ENCODE results near the gene TRIM2. TPM values are rescaled to one million over a fixed set of nuclear protein-coding genes. Genes with fewer than 3 reads are reported as not detected.

The TRIM2 gene
- polyA plus RNA-seq, 1 of the 3 experiments (the other 2 are of a cell fraction) = 16.4 TPM

DNA sequence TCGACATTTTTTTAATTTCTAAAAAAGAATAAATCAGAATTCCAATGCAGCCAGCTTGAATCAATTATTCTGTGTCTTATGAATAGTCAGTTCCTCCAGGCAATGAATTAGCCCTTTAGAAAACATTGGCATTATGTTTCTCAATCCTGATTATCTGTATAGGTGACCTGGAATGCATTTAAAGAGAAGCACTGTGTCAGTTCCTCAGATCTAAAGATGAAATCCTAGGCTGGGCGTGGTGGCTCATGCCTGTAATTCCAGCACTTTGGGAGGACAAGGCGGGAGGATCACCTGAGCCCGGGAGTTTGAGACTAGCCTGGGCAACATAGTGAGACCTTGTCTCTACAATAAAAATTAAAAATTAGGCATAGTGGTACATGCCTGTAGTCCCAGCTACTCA, 183.7 kb downstream of the TRIM2 start:
- Histone ChIP-seq H3K36me3 (replicated peaks in 1 of 2; ENCODE audit: control insufficient read depth in 1 of 2, insufficient read depth in 2 of 2, low read length in 1 of 2) (no peaks in the 10 kb centered on the region), H3K27ac (ENCODE audit: low read depth in 2 of 2, low read length in 1 of 2) (no peak overlapping the region), H3K9me2 (no peaks in the 10 kb centered on the region), H4K20me1 (ENCODE audit: insufficient read depth) (no peaks in the 10 kb centered on the region), H3F3A (replicated peaks; ENCODE audit: insufficient read depth) (no peaks in the 10 kb centered on the region), H3K9ac (no peak overlapping the region), H3K9me3 (no peaks in the 10 kb centered on the region), H2AFZ (ENCODE audit: low read depth) (no peak overlapping the region), H3K4me1 (ENCODE audit: control insufficient read depth in 1 of 2, insufficient read depth in 2 of 2, low read depth in 1 of 2, low read length in 1 of 2) (peaks cover 2 to 3% of the 10 kb centered on the region in 2 experiments; a peak in 2 of 4 replicates), H3K27me3 (ENCODE audit: insufficient read depth) (no peaks in the 10 kb centered on the region), H3K4me2 (no peak overlapping the region), H3K4me3 (ENCODE audit: low read depth in 2 of 2, low read length in 1 of 2) (no peak overlapping the region), H3K79me2 (ENCODE audit: insufficient read depth) (no peaks in the 10 kb centered on the region; the same call in 1 of the 2 replicates)
- DNase-seq = no peak
- ChIA-PET POLR2A (no interaction called here), CTCF (interaction anchor here (1.0 kb wide), 1 partner anchor 41 kb away, joined by 3 read pairs; no protein-coding TSS in a partner anchor)
- TF ChIP-seq RCOR1 (IDR thresholded peaks at IDR 0.05; ENCODE audit: low read length) = no peak
- TF ChIP-seq SIN3A (IDR thresholded peaks at IDR 0.05; ENCODE audit: borderline replicate concordance, low read depth, low read length) = no peak
- TF ChIP-seq REST (IDR thresholded peaks at IDR 0.05; ENCODE audit: low read depth, low read length) = no peak
- TF ChIP-seq YY1 (IDR thresholded peaks at IDR 0.05; ENCODE audit: low read depth) = no peak
- TF ChIP-seq TEAD4 (IDR thresholded peaks at IDR 0.05; ENCODE audit: borderline replicate concordance, insufficient read depth) = no peak
- no peak for TF ChIP-seq IRF3 (IDR thresholded peaks at IDR 0.05; ENCODE audit: low read depth, low read length)
- TF ChIP-seq MAX (IDR thresholded peaks at IDR 0.05; ENCODE audit: low read depth) = no peak
- TF ChIP-seq TCF12 (IDR thresholded peaks at IDR 0.05) = no peak
- TF ChIP-seq, protein P1, sequence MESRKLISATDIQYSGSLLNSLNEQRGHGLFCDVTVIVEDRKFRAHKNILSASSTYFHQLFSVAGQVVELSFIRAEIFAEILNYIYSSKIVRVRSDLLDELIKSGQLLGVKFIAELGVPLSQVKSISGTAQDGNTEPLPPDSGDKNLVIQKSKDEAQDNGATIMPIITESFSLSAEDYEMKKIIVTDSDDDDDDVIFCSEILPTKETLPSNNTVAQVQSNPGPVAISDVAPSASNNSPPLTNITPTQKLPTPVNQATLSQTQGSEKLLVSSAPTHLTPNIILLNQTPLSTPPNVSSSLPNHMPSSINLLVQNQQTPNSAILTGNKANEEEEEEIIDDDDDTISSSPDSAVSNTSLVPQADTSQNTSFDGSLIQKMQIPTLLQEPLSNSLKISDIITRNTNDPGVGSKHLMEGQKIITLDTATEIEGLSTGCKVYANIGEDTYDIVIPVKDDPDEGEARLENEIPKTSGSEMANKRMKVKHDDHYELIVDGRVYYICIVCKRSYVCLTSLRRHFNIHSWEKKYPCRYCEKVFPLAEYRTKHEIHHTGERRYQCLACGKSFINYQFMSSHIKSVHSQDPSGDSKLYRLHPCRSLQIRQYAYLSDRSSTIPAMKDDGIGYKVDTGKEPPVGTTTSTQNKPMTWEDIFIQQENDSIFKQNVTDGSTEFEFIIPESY (IDR thresholded peaks at IDR 0.05; ENCODE audit: borderline replicate concordance, low read depth) = no peak
- no peak for TF ChIP-seq SMC3 (IDR thresholded peaks at IDR 0.05; ENCODE audit: low read depth, low read length)
- TF ChIP-seq FOXM1 (IDR thresholded peaks at IDR 0.05; ENCODE audit: low read depth) = no peak
- TF ChIP-seq RXRA (IDR thresholded peaks at IDR 0.05; ENCODE audit: borderline replicate concordance, low read depth) = no peak
- TF ChIP-seq FOXJ3 (CRISPR knock-in tag; IDR thresholded peaks at IDR 0.05) = no peak
- TF ChIP-seq RAD21 (IDR thresholded peaks at IDR 0.05; ENCODE audit: low read length) = no peak
- TF ChIP-seq NRF1 (IDR thresholded peaks at IDR 0.05; ENCODE audit: low read depth, low read length) = no peak
- no peak for TF ChIP-seq PBX3 (IDR thresholded peaks at IDR 0.05)
- 98% methylated on average over 4 of the region's 4 CpGs for WGBS (ENCODE audit: low lambda C conversion rate)

Small RNA genes lying within 50 kb of the gene (small RNA-seq; reads per million reads assigned to genes)
- gene RF00019 = 0 reads per million in 7 experiments
- gene RN7SL419P = 0 reads per million in 7 experiments
- gene RNU6-1196P = 0 reads per million in 7 experiments

Other genes starting within 250 kb of the TRIM2 start
- gene MND1, start 140.2 kb downstream of the TRIM2 start, polyA plus RNA-seq (2012; rRNA removed) = 1.3 and 2.4 TPM in 2 replicates